SK-N-SH (cell line): ENCODE data around the gene CTNNA3. TPM values are rescaled to one million over a fixed set of nuclear protein-coding genes. Genes with fewer than 3 reads are reported as not detected.

Source experiments
- CTCF ChIA-PET: fragments of 300-600, 350-600 bp; formaldehyde crosslinking; extraction: SDS; loops from one replicate; lab custom pipeline; 2021; lab: Yijun Ruan, JAX
- POLR2A ChIA-PET: fragments of 350-600 bp; sonication (Branson Sonifier 250); formaldehyde crosslinking; extraction: SDS; loops from one replicate; lab custom pipeline; 2020; ENCODE audit warnings: antibody characterized with exemption, inconsistent platforms; lab: Yijun Ruan, JAX
- DNase-seq: peaks from one replicate; pipeline ENCODE4 v3.0.0; 2012
- H2AFZ ChIP-seq: fragments of 200-600 bp; sonication (generic); 2 replicates; pipeline ENCODE4 v1.8.1; 2016; ENCODE audit warnings: antibody characterized with exemption, mild to moderate bottlenecking, low read depth
- H3F3A ChIP-seq: fragments of 200-600 bp; sonication (generic); replicated peaks from 2 replicates; pipeline ENCODE3; 2016; ENCODE audit warnings: antibody characterized with exemption, mild to moderate bottlenecking; ENCODE audit not compliant: insufficient read depth
- H3K27ac ChIP-seq, 2 experiments: fragments of 200-500 bp in 1 of 2; fragments of 200-600 bp in 1 of 2; sonication (Bioruptor generic) in 1 of 2; sonication (generic), shearing (Covaris generic) in 1 of 2; 2 replicates each; pipeline versions ENCODE4 v1.5.1 to v1.6.1; 2014 to 2016; ENCODE audit warnings: low read depth in 2 of 2, inconsistent platforms in 1 of 2, low read length in 1 of 2, mild to moderate bottlenecking in 1 of 2, mixed read lengths in 1 of 2
- H3K27me3 ChIP-seq: fragments of 200-600 bp; sonication (generic), shearing (Covaris generic); 2 replicates; pipeline ENCODE4 v1.6.1; 2016; ENCODE audit warnings: mixed run types; ENCODE audit not compliant: insufficient read depth
- H3K36me3 ChIP-seq, 2 experiments: fragments of 200-500 bp in 1 of 2; fragments of 200-600 bp in 1 of 2; sonication (Bioruptor generic) in 1 of 2; sonication (generic) in 1 of 2; replicated peaks in 1 of 2; 2 replicates each; pipeline versions ENCODE3 to v1.5.1; 2014 to 2016; ENCODE audit warnings: low read length in 1 of 2, mild to moderate bottlenecking in 1 of 2; ENCODE audit not compliant: insufficient read depth in 2 of 2, control insufficient read depth in 1 of 2
- H3K4me1 ChIP-seq, 2 experiments: fragments of 200-500 bp in 1 of 2; fragments of 200-600 bp in 1 of 2; sonication (Bioruptor generic) in 1 of 2; sonication (generic), shearing (Covaris generic) in 1 of 2; 2 replicates each; pipeline versions ENCODE4 v1.5.1 to v1.6.1; 2014 to 2016; ENCODE audit warnings: low read depth in 1 of 2, low read length in 1 of 2, mixed run types in 1 of 2; ENCODE audit not compliant: insufficient read depth in 2 of 2, control insufficient read depth in 1 of 2
- H3K4me2 ChIP-seq: fragments of 200-600 bp; sonication (generic), shearing (Covaris generic); 2 replicates; pipeline ENCODE4 v1.6.1; 2017; ENCODE audit warnings: mixed run types
- H3K4me3 ChIP-seq, 2 experiments: fragments of 200-500 bp in 1 of 2; fragments of 200-600 bp in 1 of 2; sonication (Bioruptor generic) in 1 of 2; sonication (generic), shearing (Covaris generic) in 1 of 2; 2 replicates each; pipeline versions ENCODE4 v1.5.1 to v1.8.1; 2014 to 2016; ENCODE audit warnings: low read depth in 2 of 2, inconsistent platforms in 1 of 2, low read length in 1 of 2, mild to moderate bottlenecking in 1 of 2, mixed read lengths in 1 of 2, moderate library complexity in 1 of 2
- H3K79me2 ChIP-seq: fragments of 200-600 bp; sonication (generic); 2 replicates; pipeline ENCODE4 v1.8.1; 2017; ENCODE audit warnings: mild to moderate bottlenecking; ENCODE audit not compliant: insufficient read depth
- H3K9ac ChIP-seq: fragments of 200-600 bp; sonication (generic); 2 replicates; pipeline ENCODE4 v1.6.1; 2017; ENCODE audit warnings: mixed run types
- H3K9me2 ChIP-seq: fragments of 200-600 bp; sonication (generic); 2 replicates; pipeline ENCODE4 v1.6.1; 2017; ENCODE audit warnings: mixed run types
- H3K9me3 ChIP-seq: fragments of 200-600 bp; sonication (generic); 2 replicates; pipeline ENCODE4 v1.6.1; 2017; ENCODE audit warnings: mixed run types, mild to moderate bottlenecking, moderate library complexity
- H4K20me1 ChIP-seq: fragments of 200-600 bp; sonication (generic); 2 replicates; pipeline ENCODE4 v1.6.1; 2017; ENCODE audit warnings: mild to moderate bottlenecking, mixed run types; ENCODE audit not compliant: insufficient read depth
- FOSL2 ChIP-seq: IDR thresholded peaks from 2 replicates; pipeline ENCODE4 v1.4.0; 2012; ENCODE audit warnings: low read depth, mild to moderate bottlenecking, moderate library complexity, borderline replicate concordance
- FOXJ3 ChIP-seq: sonication (generic); formaldehyde crosslinking; IDR thresholded peaks from 2 replicates; pipeline ENCODE4 v1.5.1; 2020; ENCODE audit warnings: mild to moderate bottlenecking, missing genetic modification reagents
- FOXM1 ChIP-seq: IDR thresholded peaks from 2 replicates; pipeline ENCODE4 v1.4.0; 2012; ENCODE audit warnings: low read depth, mild to moderate bottlenecking
- GABPA ChIP-seq: IDR thresholded peaks from 2 replicates; pipeline ENCODE4 v1.4.0; 2012; ENCODE audit warnings: low read depth, mild to moderate bottlenecking
- GATA2 ChIP-seq: sonication (generic); formaldehyde crosslinking; IDR thresholded peaks from 2 replicates; pipeline ENCODE4 v1.5.0; 2020; ENCODE audit warnings: mild to moderate bottlenecking, missing genetic modification reagents
- RCOR1 ChIP-seq: fragments of 150-350 bp; IDR thresholded peaks from 2 replicates; pipeline ENCODE4 v1.6.1; 2017; ENCODE audit warnings: antibody characterized with exemption, low read length
- TEAD4 ChIP-seq: IDR thresholded peaks from 2 replicates; pipeline ENCODE4 v1.4.0; 2012; ENCODE audit warnings: mild to moderate bottlenecking, borderline replicate concordance; ENCODE audit not compliant: insufficient read depth
- WGBS: methylation state at CpG from one replicate; pipeline ENCODE4 v1.1.6; 2017; ENCODE audit warnings: low lambda C conversion rate; 5-methylcytosine and 5-hydroxymethylcytosine counted together
- polyA plus RNA-seq, 3 experiments: library from polyadenylated mRNA; depleted of rRNA; stranded (reverse); fragments of >200 nt; gene quantifications; 2 replicates each; pipeline ENCODE4 v1.2.3, GENCODE V29; 2012
- TF ChIP-seq, protein P1 (sequence below): fragments of 150-350 bp; IDR thresholded peaks from 2 replicates; pipeline ENCODE4 v1.6.1; 2016; ENCODE audit warnings: mild to moderate bottlenecking, low read depth, low read length
- TF ChIP-seq, protein P2 (sequence below): IDR thresholded peaks from 2 replicates; pipeline ENCODE4 v1.4.0; 2012; ENCODE audit warnings: low read depth
- TF ChIP-seq, protein P3 (sequence below): IDR thresholded peaks from 2 replicates; pipeline ENCODE4 v1.4.0; 2012; ENCODE audit warnings: low read depth, borderline replicate concordance

Gene CTNNA3
- polyA plus RNA-seq, 1 of the 3 experiments (the other 2 are of a cell fraction): not detected

DNA sequence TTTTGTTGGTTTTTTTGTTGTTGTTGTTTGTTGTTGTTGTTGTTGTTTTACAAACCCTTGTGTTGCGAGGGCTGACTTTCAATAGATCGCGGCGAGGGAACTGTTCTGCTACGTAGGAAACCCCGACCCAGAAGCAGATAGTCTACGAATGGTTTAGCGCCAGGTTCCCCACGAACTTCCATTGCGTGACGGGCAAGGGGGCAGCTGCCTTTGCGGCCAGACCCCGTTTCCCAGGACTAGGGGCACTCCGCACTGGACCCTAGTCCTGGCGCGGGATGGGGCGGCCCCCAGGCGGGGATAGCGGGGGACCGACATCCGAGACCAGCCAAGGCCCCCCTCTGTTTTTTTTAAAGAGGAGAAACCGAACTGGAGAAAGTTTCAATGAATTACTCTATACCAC is 650.6 kb downstream of the CTNNA3 start:
- POLR2A ChIA-PET: no interaction called here
- DNase-seq: no peak
- CTCF ChIA-PET: no interaction called here
- TF ChIP-seq, protein P1, sequence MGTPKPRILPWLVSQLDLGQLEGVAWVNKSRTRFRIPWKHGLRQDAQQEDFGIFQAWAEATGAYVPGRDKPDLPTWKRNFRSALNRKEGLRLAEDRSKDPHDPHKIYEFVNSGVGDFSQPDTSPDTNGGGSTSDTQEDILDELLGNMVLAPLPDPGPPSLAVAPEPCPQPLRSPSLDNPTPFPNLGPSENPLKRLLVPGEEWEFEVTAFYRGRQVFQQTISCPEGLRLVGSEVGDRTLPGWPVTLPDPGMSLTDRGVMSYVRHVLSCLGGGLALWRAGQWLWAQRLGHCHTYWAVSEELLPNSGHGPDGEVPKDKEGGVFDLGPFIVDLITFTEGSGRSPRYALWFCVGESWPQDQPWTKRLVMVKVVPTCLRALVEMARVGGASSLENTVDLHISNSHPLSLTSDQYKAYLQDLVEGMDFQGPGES: no peak
- no peak overlapping the region for H3K27ac ChIP-seq
- H3F3A ChIP-seq: no peaks in the 10 kb centered on the region
- H3K4me2 ChIP-seq: no peak overlapping the region
- H3K27me3 ChIP-seq: no peaks in the 10 kb centered on the region; the same call in 1 of the 2 replicates
- no peaks in the 10 kb centered on the region for H3K9me2 ChIP-seq
- no peak overlapping the region for H2AFZ ChIP-seq
- H3K4me3 ChIP-seq: no peak overlapping the region
- no peaks in the 10 kb centered on the region for H4K20me1 ChIP-seq
- H3K36me3 ChIP-seq: no peaks in the 10 kb centered on the region
- no peaks in the 10 kb centered on the region for H3K4me1 ChIP-seq
- 21% methylated on average over 21 of the region's 22 CpGs for whole genome bisulfite sequencing
- H3K9me3 ChIP-seq: no peaks in the 10 kb centered on the region
- no peak overlapping the region for H3K9ac ChIP-seq
- H3K79me2 ChIP-seq: no peaks in the 10 kb centered on the region

DNA sequence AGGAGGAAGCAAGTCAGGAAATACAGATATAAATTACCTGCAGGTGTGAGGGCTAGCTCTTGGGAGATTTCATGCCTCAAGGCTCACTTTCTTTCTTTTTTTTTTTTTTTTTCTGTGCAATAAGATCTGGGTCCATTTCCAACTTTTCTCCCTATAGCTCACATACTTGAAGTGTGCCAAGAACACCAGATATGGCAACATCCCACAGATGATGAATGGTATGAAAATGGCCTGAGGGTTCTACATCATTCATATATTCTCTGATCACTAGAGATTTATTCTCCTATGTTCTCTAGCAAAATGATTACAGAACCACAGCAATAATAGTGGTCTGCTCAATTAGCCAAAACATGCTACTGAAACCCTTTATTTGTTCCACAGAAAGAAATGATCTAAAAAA is 653.0 kb downstream of the CTNNA3 start:
- H3K4me1 ChIP-seq: no peaks in the 10 kb centered on the region
- no peak for DNase-seq
- TF ChIP-seq GATA2 (CRISPR knock-in tag) (no peak), GABPA (no peak), FOSL2 (no peak), FOXJ3 (CRISPR knock-in tag) (no peak), FOXM1 (no peak), TEAD4 (no peak), RCOR1 (no peak)
- TF ChIP-seq, protein P2, sequence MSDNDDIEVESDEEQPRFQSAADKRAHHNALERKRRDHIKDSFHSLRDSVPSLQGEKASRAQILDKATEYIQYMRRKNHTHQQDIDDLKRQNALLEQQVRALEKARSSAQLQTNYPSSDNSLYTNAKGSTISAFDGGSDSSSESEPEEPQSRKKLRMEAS: no peak
- TF ChIP-seq, protein P3, sequence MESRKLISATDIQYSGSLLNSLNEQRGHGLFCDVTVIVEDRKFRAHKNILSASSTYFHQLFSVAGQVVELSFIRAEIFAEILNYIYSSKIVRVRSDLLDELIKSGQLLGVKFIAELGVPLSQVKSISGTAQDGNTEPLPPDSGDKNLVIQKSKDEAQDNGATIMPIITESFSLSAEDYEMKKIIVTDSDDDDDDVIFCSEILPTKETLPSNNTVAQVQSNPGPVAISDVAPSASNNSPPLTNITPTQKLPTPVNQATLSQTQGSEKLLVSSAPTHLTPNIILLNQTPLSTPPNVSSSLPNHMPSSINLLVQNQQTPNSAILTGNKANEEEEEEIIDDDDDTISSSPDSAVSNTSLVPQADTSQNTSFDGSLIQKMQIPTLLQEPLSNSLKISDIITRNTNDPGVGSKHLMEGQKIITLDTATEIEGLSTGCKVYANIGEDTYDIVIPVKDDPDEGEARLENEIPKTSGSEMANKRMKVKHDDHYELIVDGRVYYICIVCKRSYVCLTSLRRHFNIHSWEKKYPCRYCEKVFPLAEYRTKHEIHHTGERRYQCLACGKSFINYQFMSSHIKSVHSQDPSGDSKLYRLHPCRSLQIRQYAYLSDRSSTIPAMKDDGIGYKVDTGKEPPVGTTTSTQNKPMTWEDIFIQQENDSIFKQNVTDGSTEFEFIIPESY: no peak
- no peaks in the 10 kb centered on the region for H4K20me1 ChIP-seq
- H3K27me3 ChIP-seq: no peaks in the 10 kb centered on the region; the same call in 1 of the 2 replicates
- no peaks in the 10 kb centered on the region for H3K79me2 ChIP-seq
- CTCF ChIA-PET: no interaction called here
- H3K9me2 ChIP-seq: no peaks in the 10 kb centered on the region
- no peaks in the 10 kb centered on the region for H3K9me3 ChIP-seq
- POLR2A ChIA-PET: no interaction called here
- no peaks in the 10 kb centered on the region for H3F3A ChIP-seq
- no peak overlapping the region for H3K4me3 ChIP-seq
- H3K4me2 ChIP-seq: no peak overlapping the region
- H3K36me3 ChIP-seq: no peaks in the 10 kb centered on the region
- no peak overlapping the region for H3K9ac ChIP-seq
- H3K27ac ChIP-seq: no peak overlapping the region
- H2AFZ ChIP-seq: no peak overlapping the region
